Measurements from ENCODE around the gene CAPN14.

The CAPN14 gene

DNA sequence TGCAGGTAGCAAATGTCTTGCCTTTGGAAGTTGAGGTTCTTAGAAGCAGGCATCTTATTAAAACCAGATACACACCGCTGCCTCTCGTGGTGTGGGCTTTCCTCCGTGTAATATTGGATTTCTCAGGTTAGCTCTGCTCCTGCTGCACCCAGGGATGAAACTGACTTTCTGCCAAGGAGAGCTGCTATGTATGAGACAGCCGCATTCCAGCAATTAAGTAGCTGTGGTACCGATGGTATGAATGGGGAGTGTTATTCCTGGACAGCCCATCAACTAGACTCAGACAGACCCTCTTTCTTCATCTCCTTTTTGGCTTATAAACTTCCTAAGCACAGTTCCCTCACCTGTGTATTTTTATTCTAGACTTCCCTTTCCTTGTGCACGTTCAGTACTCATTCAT is 9.8 kb upstream of the CAPN14 start:
- no peak for TF ChIP-seq GABPA (IDR thresholded peaks at IDR 0.05; ENCODE audit: low read depth)
- no peak for TF ChIP-seq CTCF (IDR thresholded peaks at IDR 0.05; ENCODE audit: insufficient read depth, low read length)
- no peak for TF ChIP-seq SPI1 (IDR thresholded peaks at IDR 0.05; ENCODE audit: borderline replicate concordance, low read depth)
- no peak for TF ChIP-seq POLR2AphosphoS5 (IDR thresholded peaks at IDR 0.05; ENCODE audit: low read depth)
- TF ChIP-seq, protein P1, sequence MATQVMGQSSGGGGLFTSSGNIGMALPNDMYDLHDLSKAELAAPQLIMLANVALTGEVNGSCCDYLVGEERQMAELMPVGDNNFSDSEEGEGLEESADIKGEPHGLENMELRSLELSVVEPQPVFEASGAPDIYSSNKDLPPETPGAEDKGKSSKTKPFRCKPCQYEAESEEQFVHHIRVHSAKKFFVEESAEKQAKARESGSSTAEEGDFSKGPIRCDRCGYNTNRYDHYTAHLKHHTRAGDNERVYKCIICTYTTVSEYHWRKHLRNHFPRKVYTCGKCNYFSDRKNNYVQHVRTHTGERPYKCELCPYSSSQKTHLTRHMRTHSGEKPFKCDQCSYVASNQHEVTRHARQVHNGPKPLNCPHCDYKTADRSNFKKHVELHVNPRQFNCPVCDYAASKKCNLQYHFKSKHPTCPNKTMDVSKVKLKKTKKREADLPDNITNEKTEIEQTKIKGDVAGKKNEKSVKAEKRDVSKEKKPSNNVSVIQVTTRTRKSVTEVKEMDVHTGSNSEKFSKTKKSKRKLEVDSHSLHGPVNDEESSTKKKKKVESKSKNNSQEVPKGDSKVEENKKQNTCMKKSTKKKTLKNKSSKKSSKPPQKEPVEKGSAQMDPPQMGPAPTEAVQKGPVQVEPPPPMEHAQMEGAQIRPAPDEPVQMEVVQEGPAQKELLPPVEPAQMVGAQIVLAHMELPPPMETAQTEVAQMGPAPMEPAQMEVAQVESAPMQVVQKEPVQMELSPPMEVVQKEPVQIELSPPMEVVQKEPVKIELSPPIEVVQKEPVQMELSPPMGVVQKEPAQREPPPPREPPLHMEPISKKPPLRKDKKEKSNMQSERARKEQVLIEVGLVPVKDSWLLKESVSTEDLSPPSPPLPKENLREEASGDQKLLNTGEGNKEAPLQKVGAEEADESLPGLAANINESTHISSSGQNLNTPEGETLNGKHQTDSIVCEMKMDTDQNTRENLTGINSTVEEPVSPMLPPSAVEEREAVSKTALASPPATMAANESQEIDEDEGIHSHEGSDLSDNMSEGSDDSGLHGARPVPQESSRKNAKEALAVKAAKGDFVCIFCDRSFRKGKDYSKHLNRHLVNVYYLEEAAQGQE (IDR thresholded peaks at IDR 0.05; ENCODE audit: insufficient replicate concordance, low read depth) = no peak
- Histone ChIP-seq H3K4me3 (replicated peaks; ENCODE audit: insufficient read depth, low read length) (no peak overlapping the region), H3K27me3 (ENCODE audit: insufficient read depth, poor library complexity, severe bottlenecking) (peaks cover 5% of the 10 kb centered on the region), H3K27ac (replicated peaks) (no peak overlapping the region)
- DNase-seq (ENCODE audit: low read depth in 1 of 2, low spot score in 1 of 2) = no peak

DNA sequence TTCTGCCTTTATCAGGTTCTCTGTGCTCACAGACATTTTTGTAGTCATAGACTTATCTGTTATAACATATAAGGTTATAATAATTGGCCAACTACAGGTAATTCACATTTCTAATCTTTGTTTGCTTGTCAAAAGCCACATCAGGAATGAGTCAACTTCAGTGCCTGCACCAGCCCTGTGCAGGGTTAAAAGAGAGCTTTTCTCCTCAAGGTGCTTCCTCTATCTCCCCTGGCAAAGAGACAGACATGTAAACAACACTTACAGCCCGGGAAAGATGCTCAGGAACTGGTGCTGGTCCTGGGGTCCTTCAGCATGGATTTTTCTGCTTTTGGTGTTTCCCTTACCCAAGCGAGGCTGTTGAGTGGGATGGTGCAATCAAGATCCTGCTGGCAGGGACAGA is 9.0 kb upstream of the CAPN14 start:
- no peak for DNase-seq (ENCODE audit: low read depth in 1 of 2, low spot score in 1 of 2)
- TF ChIP-seq SPI1 (IDR thresholded peaks at IDR 0.05; ENCODE audit: borderline replicate concordance, low read depth) (no peak), CTCF (IDR thresholded peaks at IDR 0.05; ENCODE audit: insufficient read depth, low read length) (no peak), POLR2AphosphoS5 (IDR thresholded peaks at IDR 0.05; ENCODE audit: low read depth) (no peak), GABPA (IDR thresholded peaks at IDR 0.05; ENCODE audit: low read depth) (no peak)
- TF ChIP-seq, protein P1 (IDR thresholded peaks at IDR 0.05; ENCODE audit: insufficient replicate concordance, low read depth) = no peak
- Histone ChIP-seq H3K27me3 (ENCODE audit: insufficient read depth, poor library complexity, severe bottlenecking) (peaks cover 5% of the 10 kb centered on the region), H3K4me3 (replicated peaks; ENCODE audit: insufficient read depth, low read length) (no peak overlapping the region), H3K27ac (replicated peaks) (no peak overlapping the region)

- Histone ChIP-seq H3K27ac (replicated peaks) (no peak overlapping the region), H3K27me3 (ENCODE audit: insufficient read depth, poor library complexity, severe bottlenecking) (peaks cover 5% of the 10 kb centered on the region), H3K4me3 (replicated peaks; ENCODE audit: insufficient read depth, low read length) (no peak overlapping the region)
- TF ChIP-seq GABPA (IDR thresholded peaks at IDR 0.05; ENCODE audit: low read depth) = no peak
- DNase-seq (ENCODE audit: low read depth in 1 of 2, low spot score in 1 of 2) = no peak
Measured at GRCh38 chr2:31223749-31224148, 6.4 kb upstream of the CAPN14 start.

- Histone ChIP-seq H3K4me3 (replicated peaks; ENCODE audit: insufficient read depth, low read length) (no peak overlapping the region), H3K27ac (replicated peaks) (no peak overlapping the region), H3K27me3 (ENCODE audit: insufficient read depth, poor library complexity, severe bottlenecking) (peaks cover 5% of the 10 kb centered on the region)
- no peak for DNase-seq (ENCODE audit: low read depth in 1 of 2, low spot score in 1 of 2)
- TF ChIP-seq POLR2AphosphoS5 (IDR thresholded peaks at IDR 0.05; ENCODE audit: low read depth) (no peak), CTCF (IDR thresholded peaks at IDR 0.05; ENCODE audit: insufficient read depth, low read length) (no peak), SPI1 (IDR thresholded peaks at IDR 0.05; ENCODE audit: borderline replicate concordance, low read depth) (no peak; the same call in 1 of the 2 replicates), GABPA (IDR thresholded peaks at IDR 0.05; ENCODE audit: low read depth) (no peak)
- TF ChIP-seq, protein P1 (IDR thresholded peaks at IDR 0.05; ENCODE audit: insufficient replicate concordance, low read depth) = no peak
Measured at GRCh38 chr2:31223026-31223425, 5.7 kb upstream of the CAPN14 start.
